GM12878 (cell line): ENCODE data around the gene CDK17. TPM values are rescaled to one million over a fixed set of nuclear protein-coding genes. Genes with fewer than 3 reads are reported as not detected.
A peak's percentile ranks its signal among the peaks of the same experiment; 100 is the strongest.

Source experiments
- ATAC-seq: fragments of 200-7000 bp; cut with Tn5 transposase; 3 replicates; pipeline ENCODE4 v1.9.1; 2020; ENCODE audit warnings: mild to moderate bottlenecking, moderate library complexity
- BruUV-seq: library from RNA; stranded (reverse); fragments of 400-500 nt; replicated peaks from 2 replicates; lab custom pipeline; 2021; lab: Mats Ljungman, UMichigan
- CTCF ChIA-PET: fragments of 300-600 bp; sonication (Branson Sonifier 250); formaldehyde crosslinking; extraction: SDS; loops from one replicate; lab custom pipeline; 2021; ENCODE audit warnings: inconsistent platforms; lab: Yijun Ruan, JAX
- POLR2A ChIA-PET: fragments of 350-600 bp; formaldehyde crosslinking; extraction: SDS; loops from one replicate; lab custom pipeline; 2021; ENCODE audit warnings: inconsistent platforms; lab: Charles Lee
- RAD21 ChIA-PET: fragments of 300-600 bp; sonication (Branson Sonifier 250); formaldehyde crosslinking; loops from one replicate; lab custom pipeline; 2023; ENCODE audit warnings: antibody characterized with exemption; ENCODE audit not compliant: unreplicated experiment; lab: Charles Lee
- SMC1A ChIA-PET: fragments of 300-600 bp; sonication (Branson Sonifier 250); formaldehyde crosslinking; loops from one replicate; lab custom pipeline; 2023; ENCODE audit not compliant: unreplicated experiment, uncharacterized antibody; lab: Charles Lee
- DNase-seq: peaks from one replicate; pipeline ENCODE4 v3.0.0-alpha.2; 2011; ENCODE audit warnings: low read depth, low spot score
- FAIRE-seq: peaks from 3 replicates; lab custom pipeline; 2011; peaks lifted over from hg19 to GRCh38; lab: Jason Lieb, UNC
- H2AFZ ChIP-seq: 2 replicates; pipeline ENCODE4 v1.6.0; 2011; ENCODE audit warnings: low read depth, low read length, control low read depth; ENCODE audit not compliant: control insufficient read depth
- H3K27ac ChIP-seq: 2 replicates; pipeline ENCODE4 v1.5.1; 2011; ENCODE audit warnings: control low read depth; ENCODE audit not compliant: control insufficient read depth, insufficient read depth
- H3K27me3 ChIP-seq, 2 experiments: replicated peaks in 1 of 2; 2 replicates each; pipeline versions ENCODE4 v1.6.0 to v1.6.1; 2011; ENCODE audit warnings: low read length in 1 of 2; ENCODE audit not compliant: control insufficient read depth in 2 of 2, insufficient read depth in 2 of 2
- H3K36me3 ChIP-seq, 2 experiments: 2 replicates each; pipeline ENCODE4 v1.5.1; 2011; ENCODE audit warnings: low read length in 1 of 2; ENCODE audit not compliant: control insufficient read depth in 2 of 2, insufficient read depth in 2 of 2
- H3K4me1 ChIP-seq: 2 replicates; pipeline ENCODE4 v1.6.1; 2011; ENCODE audit warnings: mild to moderate bottlenecking, low read length, moderate library complexity, mixed read lengths; ENCODE audit not compliant: control insufficient read depth, insufficient read depth
- H3K4me2 ChIP-seq: 2 replicates; pipeline ENCODE4 v1.6.0; 2011; ENCODE audit warnings: control low read depth; ENCODE audit not compliant: control insufficient read depth, insufficient read depth
- H3K4me3 ChIP-seq: fragments of 200-600 bp; sonication (generic); 2 replicates; pipeline ENCODE4 v1.5.1; 2016
- H3K79me2 ChIP-seq: 2 replicates; pipeline ENCODE4 v1.6.0; 2011; ENCODE audit warnings: low read length; ENCODE audit not compliant: control insufficient read depth, insufficient read depth
- H3K9ac ChIP-seq: 2 replicates; pipeline ENCODE4 v1.8.0; 2011; ENCODE audit warnings: low read length, control low read depth, mixed read lengths; ENCODE audit not compliant: control insufficient read depth, insufficient read depth
- H3K9me3 ChIP-seq: replicated peaks from 3 replicates; pipeline ENCODE4 v1.5.1; 2011; ENCODE audit warnings: mild to moderate bottlenecking, low read length; ENCODE audit not compliant: control insufficient read depth, insufficient read depth
- H4K20me1 ChIP-seq: 2 replicates; pipeline ENCODE4 v1.6.0; 2011; ENCODE audit not compliant: control insufficient read depth, insufficient read depth
- POLR2AphosphoS5 ChIP-seq: IDR thresholded peaks from 2 replicates; pipeline ENCODE4 v1.6.1; 2011; ENCODE audit warnings: mild to moderate bottlenecking, low read length, inconsistent platforms
- SRF ChIP-seq, 2 experiments: IDR thresholded peaks; 2 replicates each; pipeline ENCODE4 v1.6.1; 2011; ENCODE audit warnings: low read depth in 2 of 2, low read length in 2 of 2, mild to moderate bottlenecking in 1 of 2, moderate library complexity in 1 of 2
- SUPT20H ChIP-seq: IDR thresholded peaks from 2 replicates; pipeline ENCODE4 v1.6.1; 2011; ENCODE audit warnings: low read depth, mild to moderate bottlenecking, low read length, moderate library complexity, borderline replicate concordance; ENCODE audit not compliant: control insufficient read depth
- YBX1 ChIP-seq: fragments of 450-650 bp; IDR thresholded peaks from 2 replicates; pipeline ENCODE4 v1.6.1; 2016; ENCODE audit warnings: antibody characterized with exemption
- WGBS: methylation state at CpG from one replicate; pipeline ENCODE4 v1.1.6; 2016; ENCODE audit warnings: low lambda C conversion rate; ENCODE audit not compliant: insufficient replicate concordance, insufficient coverage; ENCODE audit errors: missing lambda C conversion rate; 5-methylcytosine and 5-hydroxymethylcytosine counted together
- in situ Hi-C: fragments of 300-500 bp; cut with MboI; formaldehyde crosslinking; loops from 9 replicates; pipeline ENCODE4 v1.14.3; 2018; ENCODE audit warnings: mixed read lengths
- intact Hi-C: fragments of 100-400 bp; cut with micrococcal nuclease; formaldehyde crosslinking; loops from one replicate; pipeline ENCODE4 v1.14.2; 2022; ENCODE audit not compliant: unreplicated experiment
- polyA plus RNA-seq, 11 experiments: library from polyadenylated mRNA; depleted of rRNA in 4 of 11; unstranded in 6 of 11; stranded (reverse) in 5 of 11; fragments of >200 nt; fragmentation: Nextera tagmentation in 4 of 11; fragmentation: Illumina TruSeq in 1 of 11; extraction: Ambion mirVana in 4 of 11; extraction: Trizol in 1 of 11; gene quantifications; 1 replicate in 1 of 11; 2 replicates in 10 of 11; pipeline versions ENCODE4 v1.2.1 to v1.2.3, GENCODE V29; 2011 to 2016; ENCODE audit warnings: inconsistent platforms in 2 of 11, missing spikeins in 2 of 11, low read depth in 1 of 11
- total RNA-seq, 4 experiments: library from RNA; depleted of rRNA in 3 of 4; stranded (reverse); fragments of >200 nt in 3 of 4; fragmentation: Illumina TruSeq in 1 of 4; extraction: Trizol in 1 of 4; gene quantifications; 2 replicates each; pipeline versions ENCODE4 v1.2.1 to v1.2.3, GENCODE V29; 2013 to 2021
- TF ChIP-seq, protein P1 (sequence below): fragments of 450-650 bp; IDR thresholded peaks from 2 replicates; pipeline ENCODE4 v1.6.1; 2017; ENCODE audit warnings: mild to moderate bottlenecking, moderate library complexity

The CDK17 gene
- total and polyA plus RNA-seq, 10 of the 15 experiments (the other 5 are each of a cell fraction or from before 2014, with no cell fraction given), result 5.6 to 45.6 (median 18.3) TPM

DNA sequence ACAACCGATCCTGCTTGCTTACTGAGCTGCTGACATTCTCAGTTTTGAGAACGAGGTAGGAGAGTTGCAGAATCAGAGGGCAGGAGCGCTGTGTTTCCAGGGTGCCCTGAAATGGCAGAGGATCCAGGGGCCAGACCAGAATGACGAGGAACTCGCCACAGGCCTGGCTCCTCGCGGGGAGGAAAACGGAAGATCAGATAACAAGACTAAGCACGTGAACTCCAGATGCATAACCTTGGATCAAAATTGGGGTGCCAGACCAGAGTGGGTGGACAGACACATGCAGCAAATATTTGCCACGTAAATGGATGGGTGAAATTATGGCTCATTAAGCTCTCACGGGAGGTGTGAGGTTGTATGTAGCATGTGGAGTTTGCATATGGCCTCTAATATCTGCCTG, 159.6 kb downstream of the CDK17 start (continued):
- TF ChIP-seq, protein P1, sequence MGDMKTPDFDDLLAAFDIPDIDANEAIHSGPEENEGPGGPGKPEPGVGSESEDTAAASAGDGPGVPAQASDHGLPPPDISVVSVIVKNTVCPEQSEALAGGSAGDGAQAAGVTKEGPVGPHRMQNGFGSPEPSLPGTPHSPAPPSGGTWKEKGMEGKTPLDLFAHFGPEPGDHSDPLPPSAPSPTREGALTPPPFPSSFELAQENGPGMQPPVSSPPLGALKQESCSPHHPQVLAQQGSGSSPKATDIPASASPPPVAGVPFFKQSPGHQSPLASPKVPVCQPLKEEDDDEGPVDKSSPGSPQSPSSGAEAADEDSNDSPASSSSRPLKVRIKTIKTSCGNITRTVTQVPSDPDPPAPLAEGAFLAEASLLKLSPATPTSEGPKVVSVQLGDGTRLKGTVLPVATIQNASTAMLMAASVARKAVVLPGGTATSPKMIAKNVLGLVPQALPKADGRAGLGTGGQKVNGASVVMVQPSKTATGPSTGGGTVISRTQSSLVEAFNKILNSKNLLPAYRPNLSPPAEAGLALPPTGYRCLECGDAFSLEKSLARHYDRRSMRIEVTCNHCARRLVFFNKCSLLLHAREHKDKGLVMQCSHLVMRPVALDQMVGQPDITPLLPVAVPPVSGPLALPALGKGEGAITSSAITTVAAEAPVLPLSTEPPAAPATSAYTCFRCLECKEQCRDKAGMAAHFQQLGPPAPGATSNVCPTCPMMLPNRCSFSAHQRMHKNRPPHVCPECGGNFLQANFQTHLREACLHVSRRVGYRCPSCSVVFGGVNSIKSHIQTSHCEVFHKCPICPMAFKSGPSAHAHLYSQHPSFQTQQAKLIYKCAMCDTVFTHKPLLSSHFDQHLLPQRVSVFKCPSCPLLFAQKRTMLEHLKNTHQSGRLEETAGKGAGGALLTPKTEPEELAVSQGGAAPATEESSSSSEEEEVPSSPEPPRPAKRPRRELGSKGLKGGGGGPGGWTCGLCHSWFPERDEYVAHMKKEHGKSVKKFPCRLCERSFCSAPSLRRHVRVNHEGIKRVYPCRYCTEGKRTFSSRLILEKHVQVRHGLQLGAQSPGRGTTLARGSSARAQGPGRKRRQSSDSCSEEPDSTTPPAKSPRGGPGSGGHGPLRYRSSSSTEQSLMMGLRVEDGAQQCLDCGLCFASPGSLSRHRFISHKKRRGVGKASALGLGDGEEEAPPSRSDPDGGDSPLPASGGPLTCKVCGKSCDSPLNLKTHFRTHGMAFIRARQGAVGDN, result no peak
- TF ChIP-seq SRF (IDR thresholded peaks at IDR 0.05; ENCODE audit: low read depth in 2 of 2, low read length in 2 of 2) (no peak), SUPT20H (no peak)

DNA sequence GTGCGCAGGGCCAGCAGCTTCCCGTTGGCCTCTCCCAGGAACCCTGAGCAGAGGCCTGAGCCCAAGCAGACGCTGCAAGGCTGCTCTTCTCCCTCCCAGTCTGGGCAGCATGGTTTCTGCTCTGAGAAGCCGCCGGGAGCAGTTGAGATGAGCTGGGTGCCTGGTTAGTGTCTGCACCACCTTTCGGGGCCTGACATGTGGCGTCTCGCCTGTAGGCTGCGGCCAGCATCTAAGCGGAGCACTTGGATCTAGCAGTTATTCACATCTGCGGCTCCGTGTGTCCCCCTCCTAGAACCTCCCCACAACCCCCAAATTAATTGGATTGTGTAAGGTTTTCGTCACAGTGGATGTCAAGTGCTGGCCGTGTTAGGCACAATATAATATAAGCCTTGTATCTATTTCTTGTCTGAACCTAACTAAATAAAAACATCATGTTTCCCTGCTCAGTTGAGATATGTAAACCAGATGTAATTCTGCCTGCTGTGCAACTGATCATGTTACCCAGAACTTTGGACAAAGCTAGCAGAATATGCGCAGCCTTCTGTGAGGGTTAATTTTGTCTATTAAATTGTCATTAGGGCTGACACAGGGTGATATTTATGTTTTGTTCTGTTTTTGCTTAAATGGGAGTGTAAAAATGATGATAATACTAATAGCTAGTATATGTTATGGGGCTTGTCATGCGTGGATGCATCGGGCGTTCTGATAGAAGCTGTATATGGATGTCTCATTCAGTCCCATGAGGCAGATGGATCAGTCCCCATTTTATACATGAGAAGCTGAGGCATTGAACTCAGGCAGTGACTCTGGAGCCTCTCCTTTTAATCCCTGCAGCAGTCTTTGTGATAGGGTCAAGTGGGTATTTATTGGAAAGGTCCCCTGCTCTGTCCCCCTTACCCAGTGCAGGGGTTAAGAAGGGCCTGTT, 160.3 kb downstream of the CDK17 start:
- H3K4me2 ChIP-seq, result no peak overlapping the region
- SMC1A ChIA-PET, result interaction anchor here (1.4 kb wide), 1 partner anchor 14 kb away, joined by 3 read pairs; no protein-coding TSS in a partner anchor
- RAD21 ChIA-PET, result no interaction called here
- H3K4me3 ChIP-seq, result no peak overlapping the region
- H3K9ac ChIP-seq, result no peak overlapping the region
- H3K4me1 ChIP-seq, result no peaks in the 10 kb centered on the region
- intact Hi-C loops, result no loop called here
- H3K36me3 ChIP-seq, result peaks cover 0 to 2% of the 10 kb centered on the region in 2 experiments; a peak in 2 of 4 replicates
- BruUV-seq, result no TSS peak
- FAIRE-seq (no peak), DNase-seq (no peak), ATAC-seq (no peak)
- no peak overlapping the region for H2AFZ ChIP-seq
- H3K9me3 ChIP-seq, result no peaks in the 10 kb centered on the region
- H3K27ac ChIP-seq, result no peak overlapping the region
- CTCF ChIA-PET, result interaction anchor here (0.6 to 1.4 kb wide), 2 partner anchors 25 to 159 kb away, joined by 3 to 5 read pairs; no protein-coding TSS in a partner anchor
- TF ChIP-seq POLR2AphosphoS5 (0 out of 2 replicates have a peak, but pooled peaks have one; percentile 37), YBX1 (no peak)
- no peaks in the 10 kb centered on the region for H3K27me3 ChIP-seq
- no peaks in the 10 kb centered on the region for H4K20me1 ChIP-seq
- in situ Hi-C loops, result no loop called here
- POLR2A ChIA-PET, result interaction anchor here (0.6 kb wide), 1 partner anchor 352 kb away, joined by 4 read pairs; no protein-coding TSS in a partner anchor
- H3K79me2 ChIP-seq, result no peaks in the 10 kb centered on the region
- WGBS, result 89% methylated on average over 18 of the region's 18 CpGs
